CD14-positive monocyte (primary cell): Measurements from ENCODE around the gene ASAP3. TPM values are rescaled to one million over a fixed set of nuclear protein-coding genes. Genes with fewer than 3 reads are reported as not detected.
A peak's percentile ranks its signal among the peaks of the same experiment; 100 is the strongest.

Experiments
- DNase-seq, 3 donors: peaks; one replicate each; pipeline ENCODE4 v3.0.0-alpha.2; 2011 to 2022
- H2AFZ ChIP-seq: 2 replicates; pipeline ENCODE4 v1.6.0; 2012; ENCODE audit warnings: mild to moderate bottlenecking, low read depth, low read length, inconsistent platforms; ENCODE audit not compliant: insufficient read depth, poor library complexity, severe bottlenecking
- H3K27ac ChIP-seq, 2 donors: 1 replicate in 1 of 2; 2 replicates in 1 of 2; pipeline ENCODE4 v1.5.1; 2012 to 2013; ENCODE audit warnings: low read length in 2 of 2, control low read depth in 1 of 2, inconsistent platforms in 1 of 2, low read depth in 1 of 2, mild to moderate bottlenecking in 1 of 2
- H3K27me3 ChIP-seq, 2 donors: one replicate each; pipeline versions ENCODE4 v1.6.0 to v1.6.1; 2011 to 2013; ENCODE audit warnings: low read length in 2 of 2; ENCODE audit not compliant: control insufficient read depth in 2 of 2, insufficient read depth in 2 of 2
- H3K36me3 ChIP-seq, 2 donors: replicated peaks in 1 of 2; 1 replicate in 1 of 2; 2 replicates in 1 of 2; pipeline versions ENCODE4 v1.5.1 to v1.6.1; 2012 to 2013; ENCODE audit warnings: low read length in 2 of 2, control low read depth in 1 of 2, inconsistent platforms in 1 of 2, mild to moderate bottlenecking in 1 of 2; ENCODE audit not compliant: insufficient read depth in 2 of 2, control insufficient read depth in 1 of 2
- H3K4me1 ChIP-seq, 2 donors: 1 replicate in 1 of 2; 2 replicates in 1 of 2; pipeline versions ENCODE4 v1.5.1 to v1.6.1; 2012 to 2013; ENCODE audit warnings: low read length in 2 of 2, control low read depth in 1 of 2, inconsistent platforms in 1 of 2, mild to moderate bottlenecking in 1 of 2, moderate library complexity in 1 of 2; ENCODE audit not compliant: insufficient read depth in 2 of 2, control insufficient read depth in 1 of 2
- H3K4me2 ChIP-seq: replicated peaks from 2 replicates; pipeline ENCODE3; 2012; ENCODE audit warnings: low read length, moderate library complexity, mild to moderate bottlenecking; ENCODE audit not compliant: poor library complexity, severe bottlenecking; ENCODE audit errors: extremely low read depth
- H3K4me3 ChIP-seq, 3 experiments: fragments of 200-600 bp in 1 of 3; sonication (generic) in 1 of 3; replicated peaks in 1 of 3; 1 replicate in 2 of 3; 2 replicates in 1 of 3; pipeline ENCODE4 v1.5.1; 2011 to 2013; ENCODE audit warnings: low read length in 3 of 3, mild to moderate bottlenecking in 3 of 3, control low read depth in 2 of 3, low read depth in 2 of 3, inconsistent platforms in 1 of 3, moderate library complexity in 1 of 3
- H3K79me2 ChIP-seq: 2 replicates; pipeline ENCODE4 v1.6.0; 2012; ENCODE audit warnings: mild to moderate bottlenecking, control low read depth, inconsistent platforms, low read length, moderate library complexity; ENCODE audit not compliant: insufficient read depth
- H3K9ac ChIP-seq: 2 replicates; pipeline ENCODE4 v1.6.0; 2017; ENCODE audit warnings: low read length, mild to moderate bottlenecking; ENCODE audit not compliant: insufficient read depth, poor library complexity, severe bottlenecking
- H3K9me3 ChIP-seq, 2 donors: replicated peaks in 1 of 2; 1 replicate in 1 of 2; 2 replicates in 1 of 2; pipeline versions ENCODE4 v1.5.1 to v1.6.1; 2012 to 2013; ENCODE audit warnings: low read length in 2 of 2, control low read depth in 1 of 2; ENCODE audit not compliant: control insufficient read depth in 1 of 2, insufficient read depth in 1 of 2
- H4K20me1 ChIP-seq: 2 replicates; pipeline ENCODE4 v1.6.0; 2012; ENCODE audit warnings: mild to moderate bottlenecking, low read length, control low read depth, moderate library complexity; ENCODE audit not compliant: insufficient read depth
- H3K27ac Mint-ChIP-seq, 7 donors: one replicate each; pipeline ENCODE4 v1.8.0; 2020; ENCODE audit warnings: mild to moderate bottlenecking in 7 of 7, mixed read lengths in 7 of 7, moderate library complexity in 6 of 7, inconsistent platforms in 2 of 7
- H3K27me3 Mint-ChIP-seq, 3 donors: one replicate each; pipeline ENCODE4 v1.8.0; 2021 to 2022; ENCODE audit warnings: low read depth in 3 of 3, mild to moderate bottlenecking in 3 of 3, mixed read lengths in 3 of 3, moderate library complexity in 3 of 3, inconsistent platforms in 1 of 3
- H3K36me3 Mint-ChIP-seq, 2 donors: one replicate each; pipeline ENCODE4 v1.8.0; 2020; ENCODE audit warnings: mixed read lengths in 2 of 2, inconsistent platforms in 1 of 2, mild to moderate bottlenecking in 1 of 2
- H3K4me1 Mint-ChIP-seq: one replicate; pipeline ENCODE4 v1.8.0; 2020; ENCODE audit warnings: mild to moderate bottlenecking, mixed read lengths
- H3K4me3 Mint-ChIP-seq, 2 donors: one replicate each; pipeline ENCODE4 v1.8.0; 2020; ENCODE audit warnings: mild to moderate bottlenecking in 2 of 2, mixed read lengths in 2 of 2, moderate library complexity in 1 of 2
- H3K9me3 Mint-ChIP-seq, 7 donors: one replicate each; pipeline ENCODE4 v1.8.0; 2020 to 2022; ENCODE audit warnings: mixed read lengths in 7 of 7, mild to moderate bottlenecking in 6 of 7, moderate library complexity in 6 of 7, inconsistent platforms in 2 of 7
- CTCF ChIP-seq: fragments of 200-600 bp; IDR thresholded peaks from one replicate; pipeline ENCODE4 v1.8.0; 2022; ENCODE audit warnings: antibody characterized with exemption, mild to moderate bottlenecking
- WGBS: methylation state at CpG from one replicate; pipeline ENCODE4 v1.1.5; 2013; ENCODE audit warnings: missing lambda C conversion rate; ENCODE audit not compliant: insufficient coverage; 5-methylcytosine and 5-hydroxymethylcytosine counted together
- intact Hi-C, 2 donors: fragments of 100-400 bp; cut with micrococcal nuclease; formaldehyde crosslinking; loops; one replicate each; pipeline versions ENCODE4 v1.15.0 to v1.15.1; 2023
- polyA plus RNA-seq, 3 donors: library from polyadenylated mRNA; depleted of rRNA in 1 of 3; unstranded in 2 of 3; stranded (reverse) in 1 of 3; fragments of 300-500 nt in 2 of 3; fragments of >200 nt in 1 of 3; fragmentation: Illumina TruSeq in 2 of 3; gene quantifications; 1 replicate in 2 of 3; 2 replicates in 1 of 3; pipeline ENCODE4 v1.2.3, GENCODE V29; 2012 to 2021

ASAP3 gene
- polyA plus RNA-seq, 3 donors: 0.27 to 1.1 TPM; not detected in 1

DNA sequence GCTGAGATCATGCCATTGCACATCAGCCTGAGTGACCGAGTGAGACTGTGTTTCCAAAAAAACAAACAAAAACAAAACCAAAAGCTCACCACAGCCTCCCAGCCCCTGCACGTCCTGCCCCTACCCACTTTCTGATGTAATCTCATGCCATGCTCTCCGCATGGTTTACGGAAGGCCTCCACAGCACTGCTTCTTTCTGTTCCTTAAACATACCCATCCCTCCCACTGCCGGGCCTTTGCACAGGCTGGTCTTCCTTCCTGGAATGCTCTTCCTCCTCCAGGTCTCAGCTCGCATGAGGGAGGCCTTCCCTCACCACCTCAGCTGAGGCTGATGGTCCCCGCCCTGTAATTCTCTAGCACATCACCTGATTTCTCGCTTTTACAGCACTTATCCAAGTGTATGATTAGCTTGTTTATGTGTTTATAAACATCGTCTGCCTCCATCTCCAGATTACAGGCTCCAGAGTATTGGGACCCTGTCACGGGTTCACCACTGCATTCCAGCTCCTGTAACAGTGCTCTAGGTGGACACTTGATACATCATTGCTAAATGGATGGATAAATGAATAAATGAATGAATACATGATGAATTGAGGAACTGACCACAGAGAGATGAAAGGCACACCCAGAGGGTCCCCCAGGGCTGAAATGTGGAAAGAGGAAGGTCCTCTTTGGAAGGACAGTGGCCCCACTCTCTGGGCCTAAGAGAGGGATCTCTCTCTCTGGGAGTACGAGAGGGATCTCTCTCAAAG, 81.5 kb downstream of the ASAP3 start:
- peaks cover 32 to 38% of the 10 kb centered on the region in 2 donors for H3K4me1 ChIP-seq
- intact Hi-C loops: loop anchor here in 1 of 2 donors (5.0 kb wide), 1 partner anchor 60 kb away; the partner anchor contains the start of gene HNRNPR
- no peaks in the 10 kb centered on the region for H3K36me3 ChIP-seq
- H3K4me3 ChIP-seq: peak overlapping the region in 1 of 3 experiments; percentile 45
- H3K27me3 ChIP-seq: no peaks in the 10 kb centered on the region
- peaks cover 0 to 3% (median 1%) of the 10 kb centered on the region in 3 donors for H3K27me3 Mint-ChIP-seq
- H3K4me1 Mint-ChIP-seq: peaks cover 43% of the 10 kb centered on the region
- H3K9me3 ChIP-seq: no peaks in the 10 kb centered on the region
- H3K4me3 Mint-ChIP-seq: peak overlapping the region; percentile 57 to 76
- no peaks in the 10 kb centered on the region for H3K36me3 Mint-ChIP-seq
- no peaks in the 10 kb centered on the region for H3K9me3 Mint-ChIP-seq
- H2AFZ ChIP-seq: peak overlapping the region; percentile 65
- peak overlapping the region; percentile 57 to 82 for H3K27ac ChIP-seq
- no peaks in the 10 kb centered on the region for H4K20me1 ChIP-seq
- no peaks in the 10 kb centered on the region for H3K79me2 ChIP-seq
- 19% methylated on average over 7 of the region's 11 CpGs for WGBS
- H3K9ac ChIP-seq: peak overlapping the region; percentile 37
- no peak for TF ChIP-seq CTCF
- H3K4me2 ChIP-seq: peak overlapping the region; percentile 55
- peak overlapping the region; percentile 74 to 93 (median 89) for H3K27ac Mint-ChIP-seq
- DNase-seq: peak; percentile 74 to 85 (median 80)

DNA sequence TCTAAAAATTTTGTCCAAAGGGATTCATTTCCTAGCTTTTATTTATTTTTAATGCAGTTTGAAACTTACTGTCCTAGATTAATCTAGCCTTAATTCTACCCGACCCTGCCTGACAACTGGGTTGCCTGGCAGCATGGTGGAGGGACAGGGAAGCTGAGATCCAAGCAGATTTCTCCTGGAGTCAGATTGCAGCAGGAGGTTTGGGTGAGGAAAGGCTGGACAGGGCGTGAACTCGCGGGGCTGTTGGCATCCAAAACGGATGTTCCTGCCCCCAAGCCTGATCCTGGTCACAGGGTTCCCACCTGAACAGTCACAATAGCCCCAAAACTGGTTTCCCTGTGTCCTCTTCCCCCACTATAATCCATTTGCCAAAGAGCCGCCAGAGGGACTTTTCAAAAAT, 82.7 kb downstream of the ASAP3 start:
- Histone ChIP-seq H3K9me3 (no peaks in the 10 kb centered on the region), H3K27ac (peak overlapping the region in 1 of 2 donors; percentile 82), H3K79me2 (no peaks in the 10 kb centered on the region), H2AFZ (peak overlapping the region; percentile 33), H3K4me2 (no peak overlapping the region), H3K27me3 (no peaks in the 10 kb centered on the region), H3K9ac (no peak overlapping the region), H3K36me3 (no peaks in the 10 kb centered on the region), H4K20me1 (no peaks in the 10 kb centered on the region), H3K4me3 (no peak overlapping the region), H3K4me1 (peaks cover 32 to 38% of the 10 kb centered on the region in 2 donors)
- Mint-ChIP-seq H3K27ac (peak overlapping the region in 4 of 7 donors; percentile 39 to 89 (median 71)), H3K4me3 (no peak overlapping the region), H3K9me3 (no peaks in the 10 kb centered on the region), H3K36me3 (no peaks in the 10 kb centered on the region), H3K27me3 (peaks cover 0 to 4% (median 1%) of the 10 kb centered on the region in 3 donors), H3K4me1 (peaks cover 43% of the 10 kb centered on the region)
- WGBS: 100% methylated on average over 1 of the region's 6 CpGs
- DNase-seq: no peak
- intact Hi-C loops: loop anchor here in 1 of 2 donors (5.0 kb wide), 1 partner anchor 59 kb away; the partner anchor contains the start of gene HNRNPR
- no peak for TF ChIP-seq CTCF
